HCT116 (cell line): ENCODE measurements around the gene MYL6B. TPM values are rescaled to one million over a fixed set of nuclear protein-coding genes. Genes with fewer than 3 reads are reported as not detected.

ENCODE experiments used
- ATAC-seq: fragments of 200-7000 bp; cut with Tn5 transposase; 2 replicates; pipeline ENCODE4 v1.9.1; 2020; ENCODE audit warnings: mild to moderate bottlenecking, moderate library complexity
- BruUV-seq: library from RNA; stranded (reverse); fragments of 400-500 nt; replicated peaks from 2 replicates; lab custom pipeline; 2021; lab: Mats Ljungman, UMichigan
- CTCF ChIA-PET: fragments of 300-600 bp; sonication (Branson Sonifier 250); formaldehyde crosslinking; loops from one replicate; lab custom pipeline; 2021; ENCODE audit warnings: antibody characterized with exemption; lab: Charles Lee
- POLR2A ChIA-PET: fragments of 300-600, 350-600 bp; sonication (Branson Sonifier 250); formaldehyde crosslinking; loops from one replicate; lab custom pipeline; 2021; ENCODE audit warnings: antibody characterized with exemption; lab: Charles Lee
- RAD21 ChIA-PET, 2 experiments: fragments of 300-600 bp; sonication (Branson Sonifier 250); formaldehyde crosslinking; loops; one replicate each; lab custom pipeline; 2023; ENCODE audit warnings: low total read pairs in 2 of 2; ENCODE audit not compliant: uncharacterized antibody in 2 of 2, unreplicated experiment in 2 of 2, low non-redundant PET in 1 of 2; lab: Charles Lee
- DNase-seq: peaks from one replicate; pipeline ENCODE4 v3.0.0-alpha.2; 2010; ENCODE audit warnings: low read depth, low spot score
- H2AFZ ChIP-seq: fragments of 200-600 bp; shearing (Covaris generic), sonication (generic); 2 replicates; pipeline ENCODE4 v1.6.1; 2017; ENCODE audit warnings: low read depth, mixed run types, mixed read lengths, antibody characterized with exemption, low read length; ENCODE audit not compliant: poor library complexity, severe bottlenecking
- H3K27ac ChIP-seq: 2 replicates; pipeline ENCODE4 v1.5.1; 2012; ENCODE audit warnings: low read depth, low read length
- H3K27me3 ChIP-seq: fragments of 200-600 bp; sonication (generic); 2 replicates; pipeline ENCODE4 v1.6.1; 2016; ENCODE audit warnings: mixed run types, low read length, mixed read lengths; ENCODE audit not compliant: insufficient read depth
- H3K36me3 ChIP-seq, 2 experiments: fragments of 200-500 bp in 1 of 2; fragments of 200-600 bp in 1 of 2; sonication (Bioruptor generic) in 1 of 2; sonication (generic) in 1 of 2; 2 replicates each; pipeline versions ENCODE4 v1.5.1 to v1.6.1; 2014 to 2016; ENCODE audit warnings: low read length in 2 of 2, inconsistent platforms in 1 of 2, mixed read lengths in 1 of 2, mixed run types in 1 of 2; ENCODE audit not compliant: insufficient read depth in 2 of 2, control insufficient read depth in 1 of 2
- H3K4me1 ChIP-seq, 2 experiments: fragments of 200-600 bp in 1 of 2; sonication (generic) in 1 of 2; 2 replicates each; pipeline versions ENCODE4 v1.5.1 to v1.6.1; 2012 to 2017; ENCODE audit warnings: low read length in 2 of 2, inconsistent platforms in 1 of 2, mild to moderate bottlenecking in 1 of 2, mixed read lengths in 1 of 2, mixed run types in 1 of 2, moderate library complexity in 1 of 2; ENCODE audit not compliant: insufficient read depth in 2 of 2, control insufficient read depth in 1 of 2
- H3K4me2 ChIP-seq: fragments of 200-600 bp; sonication (generic); 2 replicates; pipeline ENCODE4 v1.6.1; 2017; ENCODE audit warnings: mixed run types, low read length, mixed read lengths
- H3K4me3 ChIP-seq, 2 experiments: fragments of 200-600 bp in 1 of 2; sonication (generic) in 1 of 2; replicated peaks in 1 of 2; 2 replicates each; pipeline ENCODE4 v1.5.1; 2011 to 2016; ENCODE audit warnings: low read length in 2 of 2, control low read depth in 1 of 2, low read depth in 1 of 2, mild to moderate bottlenecking in 1 of 2, mixed read lengths in 1 of 2, mixed run types in 1 of 2
- H3K79me2 ChIP-seq: fragments of 200-600 bp; sonication (generic); 2 replicates; pipeline ENCODE4 v1.6.1; 2017; ENCODE audit warnings: mild to moderate bottlenecking, mixed run types, low read length, moderate library complexity, mixed read lengths; ENCODE audit not compliant: insufficient read depth
- H3K9ac ChIP-seq: fragments of 200-600 bp; sonication (generic); 2 replicates; pipeline ENCODE4 v1.6.1; 2016; ENCODE audit warnings: low read length, mixed read lengths
- H3K9me2 ChIP-seq: fragments of 200-600 bp; sonication (generic), shearing (Covaris generic); 2 replicates; pipeline ENCODE4 v1.6.1; 2017; ENCODE audit warnings: mixed run types, mild to moderate bottlenecking, moderate library complexity; ENCODE audit not compliant: insufficient read depth
- H3K9me3 ChIP-seq, 2 experiments: fragments of 200-500 bp in 1 of 2; fragments of 200-600 bp in 1 of 2; sonication (Bioruptor generic) in 1 of 2; sonication (generic) in 1 of 2; 2 replicates each; pipeline ENCODE4 v1.6.1; 2014 to 2017; ENCODE audit warnings: low read length in 2 of 2, mixed read lengths in 2 of 2, inconsistent platforms in 1 of 2, low read depth in 1 of 2, mild to moderate bottlenecking in 1 of 2, mixed run types in 1 of 2, moderate library complexity in 1 of 2; ENCODE audit not compliant: control insufficient read depth in 1 of 2, insufficient read depth in 1 of 2
- H4K20me1 ChIP-seq: fragments of 200-600 bp; sonication (generic), shearing (Covaris generic); 2 replicates; pipeline ENCODE4 v1.6.1; 2017; ENCODE audit warnings: mixed run types, mild to moderate bottlenecking, moderate library complexity; ENCODE audit not compliant: insufficient read depth
- CEBPB ChIP-seq: IDR thresholded peaks from 2 replicates; pipeline ENCODE4 v1.6.1; 2012; ENCODE audit warnings: low read depth
- FOSL1 ChIP-seq: IDR thresholded peaks from 2 replicates; pipeline ENCODE4 v1.6.1; 2012; ENCODE audit warnings: low read depth
- JUND ChIP-seq: IDR thresholded peaks from 2 replicates; pipeline ENCODE4 v1.6.1; 2012
- POLR2AphosphoS5 ChIP-seq: IDR thresholded peaks from 2 replicates; pipeline ENCODE4 v1.6.1; 2011; ENCODE audit warnings: mild to moderate bottlenecking, low read depth, low read length, moderate library complexity
- REST ChIP-seq: IDR thresholded peaks from 2 replicates; pipeline ENCODE4 v1.6.1; 2012; ENCODE audit warnings: low read depth
- SRF ChIP-seq: IDR thresholded peaks from 2 replicates; pipeline ENCODE4 v1.6.1; 2012; ENCODE audit warnings: low read depth
- YY1 ChIP-seq: IDR thresholded peaks from 2 replicates; pipeline ENCODE4 v1.6.1; 2011; ENCODE audit warnings: low read length, low read depth, moderate library complexity, mild to moderate bottlenecking; ENCODE audit not compliant: insufficient replicate concordance; ENCODE audit errors: extremely low read depth
- intact Hi-C: fragments of 100-400 bp; cut with micrococcal nuclease; formaldehyde crosslinking; loops from 2 replicates; pipeline ENCODE4 v1.10.0; 2022
- total RNA-seq: library from RNA; stranded (reverse); gene quantifications from one replicate; pipeline ENCODE4 v1.2.1, GENCODE V29; 2021; ENCODE audit not compliant: unreplicated experiment

The MYL6B gene
- total RNA-seq, 1 experiment from 2014 or later: 94.3 TPM

GRCh38 chr12:56105609-56105902 lies 46.8 kb upstream of the MYL6B start:
- no peaks in the 10 kb centered on the region for H3K27me3 ChIP-seq
- H3K79me2 ChIP-seq: peaks cover 57% of the 10 kb centered on the region
- peak overlapping the region; percentile 100 for H3K9ac ChIP-seq
- no peaks in the 10 kb centered on the region for H3K9me2 ChIP-seq
- RAD21 ChIA-PET: no interaction called here
- peak overlapping the region; percentile 94 for H3K27ac ChIP-seq
- peaks cover 36 to 56% of the 10 kb centered on the region in 2 experiments for H3K36me3 ChIP-seq
- intact Hi-C loops: loop anchor here (2.0 kb wide), 1 partner anchor 59 kb away; no protein-coding TSS in a partner anchor
- H3K4me3 ChIP-seq: peak overlapping the region; percentile 88 to 98
- no peak for ATAC-seq
- H3K4me2 ChIP-seq: peak overlapping the region; percentile 93
- TF ChIP-seq YY1: no peak
- TF ChIP-seq SRF: no peak
- 0 out of 2 replicates have a peak, but pooled peaks have one; percentile 1 for TF ChIP-seq POLR2AphosphoS5
- no peak for TF ChIP-seq REST
- TF ChIP-seq JUND: no peak
- no peak for TF ChIP-seq CEBPB
- TF ChIP-seq FOSL1: no peak
- no TSS peak for BruUV-seq
- POLR2A ChIA-PET: interaction anchor here (0.6 to 2.6 kb wide), 6 partner anchors 7 to 108 kb away, joined by 3 to 75 read pairs (median 16); partner anchors contain the start of genes ESYT1, RPL41, SUOX and ZC3H10
- no peaks in the 10 kb centered on the region for H3K9me3 ChIP-seq
- H4K20me1 ChIP-seq: peaks cover 7% of the 10 kb centered on the region; the same call in 1 of the 2 replicates
- DNase-seq: no peak
- no peak overlapping the region for H2AFZ ChIP-seq
- CTCF ChIA-PET: interaction anchor here (0.9 kb wide), 1 partner anchor 367 kb away, joined by 3 read pairs; no protein-coding TSS in a partner anchor
- H3K4me1 ChIP-seq: peaks cover 9 to 26% of the 10 kb centered on the region in 2 experiments
